Measurements from ENCODE around the gene MEPE. TPM values are rescaled to one million over a fixed set of nuclear protein-coding genes. Genes with fewer than 3 reads are reported as not detected.

MEPE gene
- total and polyA plus RNA-seq, 2 experiments from 2014 or later: not detected

GRCh38 chr4:87875191-87875590 lies 42.4 kb downstream of the MEPE start:
- no peaks in the 10 kb centered on the region for H3K9me3 ChIP-seq (ENCODE audit: low read depth)
- DNase-seq (ENCODE audit: low read depth in 1 of 2, low spot score in 1 of 2): no peak
- no peak overlapping the region for H3K27ac ChIP-seq
- no peak overlapping the region for H3K4me3 ChIP-seq
- H3K36me3 ChIP-seq: no peaks in the 10 kb centered on the region
- H3K4me1 ChIP-seq (ENCODE audit: low read depth): no peaks in the 10 kb centered on the region
- no peak for TF ChIP-seq CTCF (IDR thresholded peaks at IDR 0.05; ENCODE audit: low read depth, low read length)
- H3K27me3 ChIP-seq: no peaks in the 10 kb centered on the region

GRCh38 chr4:87880106-87880505 lies 47.3 kb downstream of the MEPE start:
- H3K4me1 ChIP-seq (ENCODE audit: low read depth): no peaks in the 10 kb centered on the region
- no peaks in the 10 kb centered on the region for H3K27me3 ChIP-seq
- TF ChIP-seq CTCF (IDR thresholded peaks at IDR 0.05; ENCODE audit: low read depth, low read length): no peak
- H3K36me3 ChIP-seq: no peaks in the 10 kb centered on the region
- H3K9me3 ChIP-seq (ENCODE audit: low read depth): no peaks in the 10 kb centered on the region
- no peak for DNase-seq (ENCODE audit: low read depth in 1 of 2, low spot score in 1 of 2)
- no peak overlapping the region for H3K4me3 ChIP-seq
- H3K27ac ChIP-seq: no peak overlapping the region

GRCh38 chr4:87881115-87881514 lies 48.3 kb downstream of the MEPE start:
- Histone ChIP-seq H3K27me3 (no peaks in the 10 kb centered on the region), H3K27ac (no peak overlapping the region), H3K4me1 (ENCODE audit: low read depth) (no peaks in the 10 kb centered on the region), H3K36me3 (no peaks in the 10 kb centered on the region), H3K9me3 (ENCODE audit: low read depth) (no peaks in the 10 kb centered on the region), H3K4me3 (no peak overlapping the region)
- no peak for DNase-seq (ENCODE audit: low read depth in 1 of 2, low spot score in 1 of 2)
- no peak for TF ChIP-seq CTCF (IDR thresholded peaks at IDR 0.05; ENCODE audit: low read depth, low read length)

- peak in 1 of 2 donors; percentile 49 for DNase-seq (ENCODE audit: low read depth in 1 of 2, low spot score in 1 of 2)
Measured at GRCh38 chr4:87882321-87882720, 49.6 kb downstream of the MEPE start.

GRCh38 chr4:87882861-87883260 lies 50.1 kb downstream of the MEPE start:
- Histone ChIP-seq H3K4me3 (no peak overlapping the region), H3K4me1 (ENCODE audit: low read depth) (no peaks in the 10 kb centered on the region), H3K27ac (no peak overlapping the region), H3K27me3 (no peaks in the 10 kb centered on the region), H3K36me3 (no peaks in the 10 kb centered on the region), H3K9me3 (ENCODE audit: low read depth) (no peaks in the 10 kb centered on the region)
- no peak for TF ChIP-seq CTCF (IDR thresholded peaks at IDR 0.05; ENCODE audit: low read depth, low read length)
- DNase-seq (ENCODE audit: low read depth in 1 of 2, low spot score in 1 of 2): peak in 1 of 2 donors; percentile 4

More at GRCh38 chr4:87882321-87882720, 49.6 kb downstream of the MEPE start:
- Histone ChIP-seq H3K4me1 (ENCODE audit: low read depth) (no peaks in the 10 kb centered on the region), H3K36me3 (no peaks in the 10 kb centered on the region), H3K9me3 (ENCODE audit: low read depth) (no peaks in the 10 kb centered on the region), H3K27me3 (no peaks in the 10 kb centered on the region), H3K4me3 (no peak overlapping the region), H3K27ac (no peak overlapping the region)
- no peak for TF ChIP-seq CTCF (IDR thresholded peaks at IDR 0.05; ENCODE audit: low read depth, low read length)
